ENCODE results near the gene ZBTB40.

Gene ZBTB40

DNA sequence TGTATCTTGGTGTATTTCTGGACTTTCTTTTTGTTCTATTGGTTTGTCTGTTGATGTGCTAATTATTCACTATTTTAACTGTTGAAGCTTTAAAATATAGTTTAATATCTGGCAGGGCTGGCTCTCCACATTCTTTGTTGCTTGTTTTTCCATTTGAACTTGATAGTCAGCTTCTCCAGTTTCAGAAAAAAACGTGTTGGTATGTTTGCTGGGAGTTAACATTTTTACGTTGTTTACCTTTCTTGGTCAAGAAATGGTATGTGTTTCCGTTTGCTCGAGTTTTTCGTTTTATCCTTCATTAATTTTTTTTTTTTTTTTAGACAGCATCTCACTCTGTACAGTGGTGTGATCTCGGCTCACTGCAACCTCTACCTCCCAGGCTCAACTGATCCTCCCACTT, 16.9 kb upstream of the ZBTB40 start:
- H3K9ac ChIP-seq (ENCODE audit: low read depth, low read length): no peak overlapping the region
- no peaks in the 10 kb centered on the region for H3K79me2 ChIP-seq (ENCODE audit: insufficient read depth, low read length)
- ATAC-seq (ENCODE audit: insufficient read depth, low read depth): no peak
- no peaks in the 10 kb centered on the region for H3K36me3 ChIP-seq (ENCODE audit: insufficient read depth, low read length)
- no peak for DNase-seq
- no peak overlapping the region for H2AFZ ChIP-seq (ENCODE audit: low read depth, low read length)
- no peaks in the 10 kb centered on the region for H4K20me1 ChIP-seq (ENCODE audit: insufficient read depth, low read length)
- no peaks in the 10 kb centered on the region for H3K9me3 ChIP-seq (ENCODE audit: insufficient read depth, low read length, severe bottlenecking)
- no peak for TF ChIP-seq EZH2 (IDR thresholded peaks at IDR 0.05; ENCODE audit: borderline replicate concordance, low read depth, low read length, severe bottlenecking)
- TF ChIP-seq, protein P1, sequence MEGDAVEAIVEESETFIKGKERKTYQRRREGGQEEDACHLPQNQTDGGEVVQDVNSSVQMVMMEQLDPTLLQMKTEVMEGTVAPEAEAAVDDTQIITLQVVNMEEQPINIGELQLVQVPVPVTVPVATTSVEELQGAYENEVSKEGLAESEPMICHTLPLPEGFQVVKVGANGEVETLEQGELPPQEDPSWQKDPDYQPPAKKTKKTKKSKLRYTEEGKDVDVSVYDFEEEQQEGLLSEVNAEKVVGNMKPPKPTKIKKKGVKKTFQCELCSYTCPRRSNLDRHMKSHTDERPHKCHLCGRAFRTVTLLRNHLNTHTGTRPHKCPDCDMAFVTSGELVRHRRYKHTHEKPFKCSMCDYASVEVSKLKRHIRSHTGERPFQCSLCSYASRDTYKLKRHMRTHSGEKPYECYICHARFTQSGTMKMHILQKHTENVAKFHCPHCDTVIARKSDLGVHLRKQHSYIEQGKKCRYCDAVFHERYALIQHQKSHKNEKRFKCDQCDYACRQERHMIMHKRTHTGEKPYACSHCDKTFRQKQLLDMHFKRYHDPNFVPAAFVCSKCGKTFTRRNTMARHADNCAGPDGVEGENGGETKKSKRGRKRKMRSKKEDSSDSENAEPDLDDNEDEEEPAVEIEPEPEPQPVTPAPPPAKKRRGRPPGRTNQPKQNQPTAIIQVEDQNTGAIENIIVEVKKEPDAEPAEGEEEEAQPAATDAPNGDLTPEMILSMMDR (IDR thresholded peaks at IDR 0.05; ENCODE audit: borderline replicate concordance, extremely low read depth, low read length, poor library complexity, severe bottlenecking): no peak
- no peaks in the 10 kb centered on the region for H3K4me1 ChIP-seq (ENCODE audit: insufficient read depth, low read length)
- no peak overlapping the region for H3K4me3 ChIP-seq (ENCODE audit: low read depth in 1 of 2, low read length in 2 of 2)
- no peak overlapping the region for H3K27ac ChIP-seq (ENCODE audit: low read length)
- H3K4me2 ChIP-seq (ENCODE audit: insufficient read depth, low read length): no peak overlapping the region
- no peaks in the 10 kb centered on the region for H3K27me3 ChIP-seq (ENCODE audit: insufficient read depth, low read length, poor library complexity)

DNA sequence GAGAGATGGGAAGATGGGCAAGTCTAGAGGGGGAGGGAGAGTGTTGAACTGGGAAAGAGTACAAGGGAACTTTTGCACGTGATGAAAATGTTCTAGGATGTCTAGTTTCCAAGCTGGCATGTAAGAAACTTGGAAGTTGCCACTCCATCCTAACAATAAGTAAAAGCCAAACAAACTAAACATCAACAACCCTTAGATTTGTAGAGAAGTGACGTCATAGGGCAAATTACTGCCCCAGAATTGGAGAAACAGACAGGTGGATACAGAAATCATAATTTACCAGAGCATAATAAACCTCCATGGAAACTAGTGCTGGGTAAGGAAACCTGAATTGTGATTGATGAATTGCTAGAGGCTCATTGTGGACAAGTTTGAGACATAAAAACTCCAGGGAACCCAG, 14.7 kb upstream of the ZBTB40 start:
- H3K4me1 ChIP-seq (ENCODE audit: insufficient read depth, low read length): no peaks in the 10 kb centered on the region
- H3K4me2 ChIP-seq (ENCODE audit: insufficient read depth, low read length): no peak overlapping the region
- H3K79me2 ChIP-seq (ENCODE audit: insufficient read depth, low read length): no peaks in the 10 kb centered on the region
- DNase-seq (no peak), ATAC-seq (ENCODE audit: insufficient read depth, low read depth) (no peak)
- H3K27ac ChIP-seq (ENCODE audit: low read length): no peak overlapping the region
- no peak overlapping the region for H3K9ac ChIP-seq (ENCODE audit: low read depth, low read length)
- H3K9me3 ChIP-seq (ENCODE audit: insufficient read depth, low read length, severe bottlenecking): peaks cover 14% of the 10 kb centered on the region
- no peaks in the 10 kb centered on the region for H3K36me3 ChIP-seq (ENCODE audit: insufficient read depth, low read length)
- no peak overlapping the region for H2AFZ ChIP-seq (ENCODE audit: low read depth, low read length)
- no peaks in the 10 kb centered on the region for H3K27me3 ChIP-seq (ENCODE audit: insufficient read depth, low read length, poor library complexity)
- no peaks in the 10 kb centered on the region for H4K20me1 ChIP-seq (ENCODE audit: insufficient read depth, low read length)
- no peak for TF ChIP-seq EZH2 (IDR thresholded peaks at IDR 0.05; ENCODE audit: borderline replicate concordance, low read depth, low read length, severe bottlenecking)
- TF ChIP-seq, protein P1 (IDR thresholded peaks at IDR 0.05; ENCODE audit: borderline replicate concordance, extremely low read depth, low read length, poor library complexity, severe bottlenecking): no peak
- no peak overlapping the region for H3K4me3 ChIP-seq (ENCODE audit: low read depth in 1 of 2, low read length in 2 of 2)

DNA sequence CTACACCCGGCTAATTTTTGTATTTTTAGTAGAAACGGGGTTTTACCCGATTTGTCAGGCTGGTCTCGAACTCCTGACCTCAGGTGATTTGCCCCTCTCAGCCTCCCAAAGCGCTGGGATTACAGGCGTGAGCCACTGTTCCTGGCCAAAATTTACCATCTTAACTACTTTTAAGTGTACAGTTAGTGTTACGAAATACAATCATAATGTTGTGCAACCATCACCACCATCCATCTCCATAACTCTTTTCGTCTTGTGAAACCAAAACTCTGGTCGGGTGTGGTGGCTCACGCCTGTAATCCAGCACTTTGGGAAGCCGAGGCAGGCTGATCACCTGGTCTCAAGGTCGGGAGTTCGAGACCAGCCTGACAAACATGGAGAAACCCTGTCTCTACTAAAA, 14.1 kb upstream of the ZBTB40 start:
- peaks cover 14% of the 10 kb centered on the region for H3K9me3 ChIP-seq (ENCODE audit: insufficient read depth, low read length, severe bottlenecking)
- H3K79me2 ChIP-seq (ENCODE audit: insufficient read depth, low read length): no peaks in the 10 kb centered on the region
- H3K27me3 ChIP-seq (ENCODE audit: insufficient read depth, low read length, poor library complexity): no peaks in the 10 kb centered on the region
- H3K4me3 ChIP-seq (ENCODE audit: low read depth in 1 of 2, low read length in 2 of 2): no peak overlapping the region
- no peak overlapping the region for H2AFZ ChIP-seq (ENCODE audit: low read depth, low read length)
- no peaks in the 10 kb centered on the region for H4K20me1 ChIP-seq (ENCODE audit: insufficient read depth, low read length)
- TF ChIP-seq, protein P1 (IDR thresholded peaks at IDR 0.05; ENCODE audit: borderline replicate concordance, extremely low read depth, low read length, poor library complexity, severe bottlenecking): no peak
- no peak for TF ChIP-seq EZH2 (IDR thresholded peaks at IDR 0.05; ENCODE audit: borderline replicate concordance, low read depth, low read length, severe bottlenecking)
- H3K4me2 ChIP-seq (ENCODE audit: insufficient read depth, low read length): no peak overlapping the region
- H3K36me3 ChIP-seq (ENCODE audit: insufficient read depth, low read length): no peaks in the 10 kb centered on the region
- DNase-seq (no peak), ATAC-seq (ENCODE audit: insufficient read depth, low read depth) (no peak)
- H3K27ac ChIP-seq (ENCODE audit: low read length): no peak overlapping the region
- no peaks in the 10 kb centered on the region for H3K4me1 ChIP-seq (ENCODE audit: insufficient read depth, low read length)
- no peak overlapping the region for H3K9ac ChIP-seq (ENCODE audit: low read depth, low read length)

DNA sequence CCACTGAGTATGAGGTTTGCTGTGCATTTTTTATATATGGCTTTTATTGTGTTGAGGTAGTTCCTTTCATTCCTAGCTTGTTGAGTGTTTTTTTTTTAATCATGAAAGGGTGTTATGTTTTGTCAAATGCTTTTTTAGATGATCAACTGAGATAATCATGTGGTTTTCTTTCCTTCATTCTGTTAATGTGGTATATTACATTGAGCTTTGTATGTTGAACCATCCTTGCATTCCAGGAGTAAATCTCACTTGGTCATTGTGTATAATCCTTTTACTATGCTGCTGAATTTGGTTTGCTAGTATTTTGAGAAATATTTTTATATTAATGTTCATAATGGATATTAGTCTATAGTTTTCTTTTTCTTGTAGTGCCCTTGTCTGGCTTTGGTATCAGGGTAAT, 11.1 kb upstream of the ZBTB40 start:
- H3K9ac ChIP-seq (ENCODE audit: low read depth, low read length): no peak overlapping the region
- no peaks in the 10 kb centered on the region for H3K36me3 ChIP-seq (ENCODE audit: insufficient read depth, low read length)
- DNase-seq (no peak), ATAC-seq (ENCODE audit: insufficient read depth, low read depth) (no peak)
- H3K27ac ChIP-seq (ENCODE audit: low read length): no peak overlapping the region
- no peaks in the 10 kb centered on the region for H3K4me1 ChIP-seq (ENCODE audit: insufficient read depth, low read length)
- no peak overlapping the region for H2AFZ ChIP-seq (ENCODE audit: low read depth, low read length)
- TF ChIP-seq, protein P1 (IDR thresholded peaks at IDR 0.05; ENCODE audit: borderline replicate concordance, extremely low read depth, low read length, poor library complexity, severe bottlenecking): no peak
- peaks cover 14% of the 10 kb centered on the region for H3K9me3 ChIP-seq (ENCODE audit: insufficient read depth, low read length, severe bottlenecking)
- no peaks in the 10 kb centered on the region for H3K79me2 ChIP-seq (ENCODE audit: insufficient read depth, low read length)
- H3K27me3 ChIP-seq (ENCODE audit: insufficient read depth, low read length, poor library complexity): no peaks in the 10 kb centered on the region
- no peak overlapping the region for H3K4me3 ChIP-seq (ENCODE audit: low read depth in 1 of 2, low read length in 2 of 2)
- no peak overlapping the region for H3K4me2 ChIP-seq (ENCODE audit: insufficient read depth, low read length)
- H4K20me1 ChIP-seq (ENCODE audit: insufficient read depth, low read length): no peaks in the 10 kb centered on the region

All from DND-41 (cell line).